Measurements from ENCODE around the gene ALDOA.
"Not testable (repeated sequence)": the region's sequence is repeated elsewhere in the genome, so short reads cannot be mapped to it uniquely, and the experiment has no call there.

The ALDOA gene

DNA sequence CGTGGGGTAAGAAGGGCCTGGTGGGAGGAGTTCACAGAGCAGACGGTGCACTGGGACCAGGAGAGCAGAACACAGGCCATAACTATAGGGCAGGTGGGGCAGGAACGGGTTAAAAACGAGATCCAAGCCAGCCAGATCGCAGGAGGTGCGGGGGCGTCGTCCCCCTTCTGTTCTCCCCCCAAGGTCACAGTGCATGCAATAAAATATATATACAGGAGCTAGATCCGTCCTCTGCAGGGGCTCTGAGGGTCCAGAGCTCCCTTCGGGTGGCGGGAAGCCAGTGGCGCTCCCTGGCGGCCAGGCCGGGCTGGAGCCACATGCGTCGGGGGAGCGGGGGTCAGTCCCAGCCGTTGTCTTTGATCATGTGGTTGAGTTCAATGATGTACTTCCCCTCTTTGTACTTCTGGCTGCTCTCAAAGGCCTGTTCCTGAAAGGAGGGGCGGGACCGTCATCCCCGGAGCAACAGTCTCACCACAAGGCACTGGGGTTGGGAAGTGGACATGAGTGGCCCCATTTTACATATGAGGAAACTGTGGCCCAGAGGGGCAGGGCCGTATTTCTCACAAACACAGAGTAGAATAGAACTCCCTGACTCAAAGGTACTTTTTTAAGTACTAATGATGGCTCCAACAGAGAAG is 26.9 kb downstream of the ALDOA start:
- no peak for DNase-seq

DNA sequence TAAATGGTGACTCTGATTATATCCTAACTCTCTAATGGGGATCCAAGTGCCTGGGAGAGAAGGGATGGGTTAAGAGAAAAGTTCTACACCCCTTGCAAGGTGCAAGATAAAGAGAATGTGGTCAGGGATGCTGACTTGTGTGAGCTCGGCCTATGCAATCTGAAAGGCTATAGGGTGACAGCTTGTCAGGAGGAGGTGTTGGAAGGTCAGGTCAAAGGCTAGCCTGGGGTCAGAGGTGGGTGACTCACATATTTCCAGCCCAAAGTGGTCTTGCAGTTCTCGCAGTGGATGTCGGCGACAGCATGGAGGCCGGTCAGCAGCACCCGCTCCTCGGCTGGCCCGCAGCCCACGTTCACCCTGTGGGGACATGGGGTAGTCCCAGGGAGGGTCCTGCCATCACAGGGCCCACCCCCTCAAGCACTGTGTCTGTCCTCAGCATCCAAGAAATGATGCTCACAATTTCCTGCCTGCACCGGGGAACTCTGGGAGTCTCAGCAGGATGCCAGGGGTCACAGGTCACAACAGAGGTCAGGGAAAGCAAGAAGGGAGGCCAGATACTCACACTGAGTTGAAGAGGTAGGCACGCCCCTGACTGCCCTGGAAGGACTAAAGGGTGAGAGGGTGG is 29.1 kb downstream of the ALDOA start:
- no peak for DNase-seq

DNA sequence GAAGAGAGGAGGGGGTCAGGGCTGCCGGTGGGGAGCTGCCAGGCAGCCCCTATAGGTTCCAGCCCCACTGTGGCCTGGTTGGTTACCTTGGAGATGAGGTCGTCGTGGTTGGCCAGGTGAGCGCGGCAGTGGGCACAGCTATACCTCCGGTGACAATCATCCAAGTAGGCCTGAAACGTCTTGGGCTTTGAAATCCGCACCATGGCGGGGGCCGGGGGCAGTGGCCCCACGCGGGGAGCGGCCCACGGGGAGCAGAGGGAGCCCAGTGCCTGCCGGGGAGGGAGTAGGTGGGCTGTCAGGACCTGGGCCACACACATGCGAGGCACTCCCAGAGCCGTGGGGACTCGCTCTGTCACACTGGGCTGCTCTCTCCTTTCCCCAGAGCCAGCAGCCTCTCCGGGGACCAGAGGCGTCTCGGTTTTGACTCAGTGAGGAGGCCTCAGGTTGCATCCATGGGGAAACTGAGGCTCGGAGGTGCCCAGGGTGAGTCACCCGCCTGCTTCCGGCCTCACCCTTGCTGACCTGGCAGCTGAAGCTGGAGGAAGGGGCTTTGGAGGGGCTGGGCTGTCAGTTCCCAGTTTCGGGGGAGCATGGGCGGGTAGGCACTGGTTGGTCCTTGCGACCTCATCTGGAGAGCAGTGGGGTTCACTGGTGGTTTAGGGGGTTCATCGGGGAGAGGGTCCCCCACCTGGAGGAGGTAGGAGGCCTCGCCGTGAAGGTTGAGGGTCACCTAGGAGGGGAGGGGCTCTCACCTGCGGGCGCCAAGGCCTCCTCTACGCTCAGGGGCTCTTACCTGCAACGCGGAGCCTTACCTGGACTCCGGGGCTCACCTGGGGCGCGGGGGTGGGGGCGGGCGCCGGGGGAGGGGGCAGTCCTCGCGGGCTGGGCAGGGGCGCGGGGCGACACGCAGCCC is 29.9 kb downstream of the ALDOA start:
- DNase-seq = no peak

DNA sequence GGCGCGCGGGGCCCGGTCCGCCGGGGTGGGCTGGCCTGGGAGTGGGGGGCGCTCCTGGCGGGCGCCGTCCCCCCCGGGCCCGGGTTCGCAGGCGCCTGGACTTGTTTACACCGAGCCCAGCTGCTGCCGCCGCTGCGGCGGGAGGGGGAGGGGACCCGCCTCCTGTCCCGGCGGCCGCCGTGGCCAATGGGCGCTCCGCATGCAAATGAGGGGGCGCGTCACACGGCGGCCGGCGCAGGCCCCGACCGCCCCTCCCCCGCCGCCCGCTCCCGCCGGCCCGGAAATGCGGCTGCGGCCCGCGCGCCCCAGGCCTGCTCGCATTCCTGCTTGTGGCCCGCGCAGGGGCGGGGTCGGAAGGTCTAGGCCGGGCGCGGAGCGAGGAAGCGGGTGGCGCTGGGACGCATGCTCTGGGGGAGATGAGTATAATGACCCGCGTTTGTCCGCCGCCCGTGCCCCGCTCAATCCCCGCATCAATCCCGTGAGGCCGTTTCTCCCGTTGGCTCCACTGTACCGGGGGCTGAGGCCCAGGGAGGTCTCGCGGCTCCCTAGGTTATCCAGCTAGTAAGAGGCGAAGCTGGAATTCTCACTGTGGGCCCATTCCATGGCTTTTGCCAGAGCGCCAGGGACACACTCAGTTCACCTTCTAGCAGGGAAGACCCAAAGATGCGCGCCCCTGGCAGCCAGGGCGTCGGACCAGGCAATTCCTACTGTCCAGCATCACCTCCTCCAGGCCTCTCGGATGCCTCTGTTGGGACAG is 30.7 kb downstream of the ALDOA start, which contains the start of gene YPEL3:
Gene YPEL3 (minus strand): TSS at position 109 of the 757 bp plus-strand sequence. CDS start 731 bp downstream, outside the sequence.
- DNase-seq = peak; percentile 16

DNA sequence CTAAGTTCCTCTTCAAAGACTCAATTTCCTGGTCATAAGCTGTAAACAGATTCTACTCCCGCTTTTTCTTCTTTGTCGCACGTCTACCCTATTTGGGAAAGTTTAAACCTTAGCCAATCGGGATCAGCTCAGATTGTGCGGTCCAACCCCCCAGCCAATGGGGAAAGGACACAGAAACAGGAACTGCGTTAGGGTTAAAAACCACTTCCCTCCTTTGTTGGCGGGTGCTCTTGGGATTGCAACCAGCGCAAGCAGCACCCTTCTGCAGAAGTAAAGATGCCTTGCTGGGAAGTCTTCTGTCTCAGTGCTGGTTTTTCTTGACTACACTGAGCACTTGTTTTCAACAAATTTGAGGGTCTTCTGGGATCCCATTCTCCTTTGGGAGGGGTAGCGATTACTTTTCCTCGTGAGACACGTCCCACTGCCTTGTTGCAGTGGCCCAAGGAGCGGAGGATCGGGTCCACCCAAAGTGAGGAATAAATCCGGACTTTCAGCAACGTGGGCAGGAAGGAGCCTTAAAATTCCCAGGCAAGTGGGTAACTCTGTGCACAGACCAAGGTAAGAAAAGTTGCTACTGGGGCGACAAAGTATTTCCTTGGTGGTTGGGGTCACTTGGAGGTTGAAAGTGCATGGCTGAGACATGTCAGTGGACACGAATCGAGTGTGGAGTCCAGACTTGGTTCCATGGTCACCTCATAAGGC is 31.5 kb downstream of the ALDOA start:
- no peak for DNase-seq

DNA sequence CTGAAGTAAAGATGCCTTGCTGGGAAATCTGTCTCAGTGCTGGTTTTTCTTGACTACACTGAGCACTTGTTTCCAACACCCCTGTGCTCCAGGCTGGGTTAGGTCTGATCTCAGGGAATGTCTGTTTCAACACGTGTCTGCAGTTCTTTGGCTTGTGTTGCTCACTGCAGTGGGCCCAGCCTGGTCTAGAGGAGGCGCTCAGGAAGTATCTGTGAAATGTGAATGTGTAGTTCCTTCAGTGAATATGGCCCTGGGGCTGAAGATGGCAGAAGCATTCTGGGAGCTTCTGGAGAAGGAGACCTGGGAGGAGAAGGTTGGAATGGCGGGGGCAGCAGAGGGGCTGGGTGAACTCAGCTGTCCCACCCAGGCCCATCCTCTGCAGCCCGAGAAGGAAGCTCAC is 38.5 kb downstream of the ALDOA start:
- DNase-seq = no peak

DNA sequence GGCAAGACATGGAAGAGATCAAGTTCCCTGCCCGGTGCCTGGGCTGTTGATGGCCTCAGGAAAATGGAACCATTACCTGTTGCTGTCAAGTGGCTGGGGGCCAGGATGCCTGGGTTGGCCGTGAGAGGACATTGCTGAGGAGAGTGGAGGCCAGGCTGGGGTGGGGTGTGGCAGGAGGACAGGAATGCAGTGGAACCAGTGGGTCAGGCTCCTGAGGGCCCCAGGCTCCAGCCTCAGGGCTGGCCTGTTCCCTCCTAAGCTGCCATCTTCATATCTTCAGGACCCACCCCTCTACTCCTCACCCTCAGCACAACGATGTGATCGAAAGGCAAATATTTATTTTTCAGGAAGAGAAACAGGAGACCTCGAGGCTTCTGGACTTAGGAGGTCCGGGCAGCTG is 38.9 kb downstream of the ALDOA start:
- DNase-seq = no peak

DNA sequence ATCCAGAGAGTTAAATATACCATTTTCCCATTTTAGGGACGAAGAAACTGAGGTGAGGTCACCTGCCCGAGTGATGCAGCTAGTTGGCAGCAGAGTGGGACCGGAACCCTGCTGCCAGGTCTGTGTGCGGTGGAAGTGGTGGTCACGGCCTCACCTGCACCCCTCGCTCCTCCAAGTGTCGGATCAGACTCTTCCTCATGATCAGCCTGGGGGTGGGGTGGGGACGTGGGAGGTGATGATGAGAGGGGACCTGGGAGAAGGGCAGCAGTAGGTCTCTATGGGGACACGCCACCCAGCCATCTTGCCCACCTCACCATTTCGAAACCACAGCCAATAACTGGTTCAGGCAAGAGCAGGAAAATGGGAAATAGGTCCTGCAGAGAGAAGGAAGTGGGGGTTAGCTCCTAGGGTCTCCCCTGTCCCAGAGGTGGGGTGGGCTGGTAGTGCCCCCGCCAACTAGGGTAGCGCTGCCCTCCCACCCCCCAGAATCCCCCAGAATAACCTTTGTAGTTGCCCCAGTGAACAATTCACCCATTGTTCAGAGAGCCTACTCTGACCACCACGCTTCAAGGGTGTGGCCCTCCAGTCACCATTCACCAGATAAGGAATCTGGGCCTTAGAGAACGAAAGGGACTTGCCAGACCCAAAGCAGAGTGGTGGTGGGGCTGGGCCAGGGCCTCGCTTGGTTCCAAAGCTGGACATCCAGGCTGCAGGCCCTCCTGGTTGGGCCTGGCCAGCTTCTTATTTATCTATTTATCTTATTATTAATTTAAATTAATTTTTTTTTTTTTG is 42.7 kb downstream of the ALDOA start:
- DNase-seq = no peak

DNA sequence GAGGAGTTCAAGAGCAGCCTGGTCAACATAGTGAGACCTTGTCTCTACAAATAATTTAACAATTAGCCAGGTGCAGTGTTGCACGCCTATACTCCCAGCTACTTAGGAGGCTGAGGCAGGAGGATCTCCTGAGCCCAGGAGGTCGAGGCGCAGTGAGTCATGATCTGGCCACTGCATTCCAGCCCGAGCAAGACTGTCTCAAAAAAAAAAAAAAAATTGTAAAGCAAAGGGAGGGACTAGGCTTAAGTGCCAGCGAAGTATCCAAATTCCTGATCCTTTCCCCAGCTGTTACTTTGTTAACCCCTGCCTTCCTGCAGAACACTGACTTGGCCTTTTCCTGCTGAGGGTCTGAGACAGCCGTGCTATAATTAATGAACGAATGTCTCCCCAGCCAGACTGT is 45.1 kb downstream of the ALDOA start:
- no peak for DNase-seq

DNA sequence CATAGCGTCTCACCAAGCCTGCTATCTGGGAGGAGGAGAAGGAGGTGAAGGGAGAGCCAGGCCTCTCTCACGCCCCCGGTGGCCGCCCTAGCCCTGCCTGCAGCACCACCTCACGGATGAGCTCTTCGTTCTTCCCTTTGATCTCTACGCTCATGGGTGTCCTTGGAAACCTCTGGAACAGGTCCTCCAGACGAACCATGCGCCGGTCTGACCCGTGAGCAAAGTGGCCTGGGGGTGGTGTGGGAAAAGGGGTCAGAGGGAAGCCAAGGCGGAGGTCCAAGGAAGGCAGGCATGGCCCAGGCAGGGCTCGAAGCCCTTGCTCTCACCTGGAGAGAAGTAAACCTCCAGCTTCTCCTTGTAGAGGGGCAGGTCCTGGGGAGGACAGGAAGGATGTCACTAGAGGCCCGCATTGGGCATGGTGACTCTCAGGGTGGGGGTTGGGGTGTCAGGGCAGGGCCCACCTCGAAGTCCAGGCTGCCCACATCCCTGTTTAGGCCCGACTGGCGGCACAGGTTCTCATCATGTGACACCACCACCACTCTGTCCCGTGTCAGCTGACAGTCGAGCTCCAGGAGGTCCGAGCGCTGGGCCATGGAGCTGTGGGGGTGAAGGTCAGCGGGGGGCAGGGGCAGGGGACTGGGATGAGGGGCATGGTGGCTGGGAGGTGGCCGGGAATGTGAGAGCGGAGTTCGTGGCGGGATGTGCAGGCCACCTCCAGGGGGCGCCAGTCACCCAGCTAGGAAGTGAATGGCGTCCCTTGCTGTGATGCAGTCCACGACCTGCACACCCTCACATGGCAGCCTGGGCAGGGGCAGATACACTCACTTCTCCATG is 46.9 kb downstream of the ALDOA start:
- DNase-seq = no peak

DNA sequence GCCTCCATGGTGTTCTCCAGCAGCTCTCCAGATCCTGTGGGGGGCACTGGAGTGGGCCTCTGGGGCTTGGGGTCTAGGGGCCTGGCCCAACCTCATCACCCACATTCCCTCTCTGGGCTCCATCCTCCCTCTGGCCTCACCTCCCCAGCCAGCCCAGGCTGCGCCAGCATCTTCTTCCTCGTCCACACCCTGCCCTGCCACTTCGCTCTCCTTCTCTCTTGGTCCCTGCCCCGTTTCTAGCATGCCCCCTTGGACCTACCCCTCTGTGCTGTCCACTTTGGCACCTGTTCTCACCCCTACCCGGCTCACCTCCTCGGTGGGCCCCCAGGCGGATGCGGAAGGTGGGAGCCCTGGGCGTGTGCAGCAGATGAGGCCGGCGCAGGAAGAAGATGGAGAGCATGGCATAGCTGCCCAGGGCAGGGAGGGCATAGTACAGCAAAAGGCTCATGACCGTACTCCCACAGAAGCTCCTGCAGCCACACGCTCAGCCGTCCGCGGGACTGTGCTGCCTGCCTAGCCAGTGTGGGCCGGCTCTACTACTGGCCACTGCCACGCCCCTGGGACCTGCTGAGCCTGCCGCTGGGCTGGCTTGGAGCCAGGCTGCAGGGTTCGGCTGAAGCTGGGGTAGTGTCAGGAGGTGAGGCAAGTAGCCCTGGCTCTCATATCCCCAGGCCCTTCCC is 47.6 kb downstream of the ALDOA start, which contains the start of gene GDPD3:
Gene GDPD3 (minus strand): TSS at position 507 of the 680 bp plus-strand sequence. CDS start 59 bp downstream, at position 448.
- no peak for DNase-seq

DNA sequence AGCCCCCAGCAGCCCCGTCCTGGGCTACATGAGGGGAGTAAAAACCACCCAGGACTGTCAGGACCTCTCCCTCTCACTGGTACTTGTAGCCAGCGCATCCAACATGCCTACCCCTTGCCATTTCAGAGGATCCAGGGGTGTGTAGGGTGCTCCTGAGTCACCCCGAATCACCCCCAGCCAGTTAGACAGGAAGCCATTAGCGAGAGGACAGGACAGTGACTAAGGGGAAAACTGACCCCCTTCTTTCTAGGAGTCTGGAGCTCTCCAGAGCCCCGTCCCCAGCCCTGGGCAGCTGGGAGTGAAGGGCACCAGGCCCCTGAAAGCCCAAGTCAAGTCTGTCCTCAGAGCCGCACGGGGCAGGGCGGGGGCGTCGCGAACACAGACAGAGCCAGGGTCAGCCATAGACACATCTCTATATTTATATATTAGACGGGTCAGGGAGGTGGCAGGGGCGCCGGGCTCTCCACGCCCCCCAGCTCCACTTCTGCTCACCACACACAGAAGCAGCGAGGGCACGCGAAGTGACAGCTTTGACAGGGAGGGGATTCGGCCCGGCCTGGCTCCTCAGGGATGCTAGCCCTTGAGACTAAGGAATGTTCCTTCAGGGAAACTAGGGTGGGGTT is 48.3 kb downstream of the ALDOA start:
- DNase-seq = no peak

DNA sequence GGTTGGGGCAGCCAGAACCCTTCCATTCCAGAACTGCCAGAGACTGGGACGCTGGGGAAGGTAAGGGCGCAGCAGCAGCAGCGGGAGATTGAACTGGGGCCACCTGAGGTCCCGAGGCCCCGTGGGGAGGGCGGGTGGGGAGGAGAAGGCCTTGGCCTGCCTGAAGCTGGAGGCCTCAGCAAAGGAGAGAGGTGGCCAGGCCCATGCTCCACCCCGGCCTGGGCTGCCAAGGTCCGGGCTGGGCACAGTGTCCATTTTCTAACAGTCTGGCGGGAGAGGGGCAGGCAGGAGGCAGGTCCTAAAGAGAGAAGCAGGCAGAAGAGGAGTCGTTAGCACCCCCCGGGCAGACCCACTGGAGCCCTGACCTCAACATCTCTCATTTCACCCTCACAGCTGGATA is 48.9 kb downstream of the ALDOA start:
- DNase-seq = no peak

DNA sequence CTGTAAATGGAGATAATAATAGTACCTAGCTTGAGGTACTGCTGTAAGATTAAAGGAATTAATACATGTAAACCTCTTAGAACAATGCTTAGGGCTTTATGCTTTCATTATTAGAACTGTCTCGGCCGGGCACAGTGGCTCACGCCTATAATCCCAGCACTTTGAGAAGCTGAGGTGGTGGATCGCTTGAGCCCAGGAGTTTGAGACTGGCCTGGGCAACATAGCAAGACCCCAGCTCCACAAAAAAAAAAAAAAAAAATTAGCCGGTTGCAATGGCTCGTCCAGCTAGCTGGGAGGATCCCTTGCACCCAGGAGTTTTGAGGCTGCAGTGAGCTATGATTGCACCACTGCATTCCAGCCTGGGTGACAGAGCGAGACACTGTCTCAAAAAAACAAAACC is 49.3 kb downstream of the ALDOA start:
- DNase-seq = not testable (repeated sequence)

DNA sequence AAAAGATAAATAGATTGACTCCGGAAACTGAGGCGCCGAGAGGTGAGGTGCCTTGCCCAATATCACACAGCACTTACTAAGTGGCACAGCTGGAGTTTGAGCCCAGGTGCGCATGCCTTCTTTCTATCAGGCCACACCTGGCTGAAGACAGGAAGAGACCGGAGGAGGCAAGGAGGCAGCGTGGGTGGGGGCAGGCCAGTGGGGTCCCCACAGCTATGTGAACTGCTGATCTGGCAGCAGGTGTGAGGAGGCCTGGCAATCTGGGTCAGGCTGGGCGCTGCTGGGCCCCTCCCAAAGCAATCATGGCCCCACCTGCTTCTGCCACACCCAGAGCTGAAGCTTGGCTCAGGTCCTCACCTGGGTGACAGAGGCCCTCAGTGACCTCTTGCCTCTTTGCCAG is 49.7 kb downstream of the ALDOA start:
- no peak for DNase-seq

DNA sequence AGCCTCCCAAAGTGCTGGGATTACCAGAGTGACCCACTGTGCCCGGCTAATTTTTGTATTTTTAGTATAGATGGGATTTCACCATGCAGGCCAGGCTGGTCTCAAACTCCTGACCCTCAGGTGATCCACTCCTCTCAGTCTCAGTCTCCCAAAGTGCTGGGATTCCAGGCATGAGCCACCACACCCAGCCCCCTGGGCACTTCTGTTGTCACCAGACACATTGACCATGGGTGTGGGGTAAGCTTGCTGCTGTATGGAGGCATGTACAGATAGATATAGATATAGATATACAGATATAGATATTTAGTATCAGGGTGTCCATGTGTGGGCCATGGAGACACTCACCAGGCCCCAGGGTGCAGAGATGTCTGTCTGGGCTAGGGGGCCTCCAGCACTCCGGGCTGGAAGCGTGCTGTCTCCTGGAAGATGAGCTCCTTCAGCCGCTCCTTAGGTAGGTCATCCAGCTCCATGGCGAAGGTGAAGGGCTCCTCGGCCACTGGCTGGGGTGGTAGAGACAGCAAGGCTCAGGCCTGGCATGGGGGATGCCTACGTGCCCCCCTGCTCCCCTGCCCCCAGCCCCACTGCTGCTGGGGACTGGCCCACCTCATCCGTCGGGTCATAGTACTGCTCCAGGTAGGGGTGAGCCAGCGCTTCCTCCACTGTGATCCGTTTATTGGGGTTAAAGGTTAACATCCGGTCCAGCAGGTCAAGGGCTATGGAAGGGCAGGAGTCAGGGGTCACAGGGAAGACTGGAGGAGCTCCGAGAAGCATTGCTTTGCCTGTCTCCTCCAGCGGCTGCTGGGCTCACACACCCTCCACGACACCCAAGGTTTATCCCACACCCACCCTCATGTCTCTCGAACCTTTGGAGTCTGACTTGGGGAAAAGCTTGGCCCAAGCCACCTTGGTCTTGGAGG is 51.0 kb downstream of the ALDOA start:
- DNase-seq = no peak

DNA sequence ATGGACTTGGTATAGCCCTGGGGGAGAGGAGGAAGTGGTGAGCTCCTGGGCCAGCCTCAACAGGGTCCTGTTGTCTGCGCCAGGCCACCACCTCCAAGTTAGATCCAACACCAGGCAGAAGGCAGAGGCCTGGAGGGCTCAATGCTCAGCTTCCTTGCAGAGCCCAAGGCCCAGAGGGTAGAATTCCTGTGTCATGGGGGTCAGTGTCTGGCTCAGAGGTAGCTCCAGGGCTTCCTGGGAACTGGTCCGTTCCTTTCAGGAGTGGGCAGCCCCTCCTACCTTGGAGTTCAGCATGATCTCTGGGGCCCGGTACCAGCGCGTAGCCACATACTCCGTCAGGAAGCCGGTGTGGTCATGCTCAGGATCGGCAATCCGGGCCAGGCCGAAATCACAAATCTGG is 52.2 kb downstream of the ALDOA start:
- no peak for DNase-seq

DNA sequence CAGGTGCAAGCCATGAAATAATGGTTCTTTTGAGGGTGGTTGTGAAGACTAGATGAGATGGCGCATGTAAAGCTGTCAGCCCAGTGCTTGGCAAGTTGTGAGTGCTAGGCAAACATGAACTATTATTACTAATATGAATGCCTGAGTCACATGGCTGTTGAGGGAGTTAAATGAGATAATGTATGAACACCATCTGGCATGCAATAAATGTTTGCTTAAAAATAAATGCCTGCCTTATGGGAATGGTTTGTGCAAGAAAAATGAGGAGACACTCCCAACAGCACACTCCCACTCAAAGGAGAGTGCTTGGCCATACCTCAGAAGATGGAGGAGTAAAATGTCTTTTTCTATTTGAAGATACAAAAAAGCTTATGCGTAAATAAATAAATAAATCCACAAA is 53.9 kb downstream of the ALDOA start:
- no peak for DNase-seq
